Thyroid gland (tissue), 4 donors: ENCODE results near the gene ZBTB1. TPM values are rescaled to one million over a fixed set of nuclear protein-coding genes. Genes with fewer than 3 reads are reported as not detected.
A peak's percentile ranks its signal among the peaks of the same experiment; 100 is the strongest.

Experiments used
- DNase-seq, 2 donors: peaks; one replicate each; pipeline ENCODE4 v3.0.0-alpha.2; 2019
- H3K27ac ChIP-seq, 3 donors: fragments of 200-600 bp; sonication (generic); 1 replicate in 2 of 3; 2 replicates in 1 of 3; pipeline ENCODE4 v1.5.1; 2016 to 2019; ENCODE audit warnings: mild to moderate bottlenecking in 1 of 3, moderate library complexity in 1 of 3
- H3K27me3 ChIP-seq: fragments of 200-600 bp; sonication (generic); one replicate; pipeline ENCODE4 v1.5.1; 2019
- H3K36me3 ChIP-seq, 2 donors: fragments of 200-600 bp; sonication (generic); one replicate each; pipeline ENCODE4 v1.5.1; 2016 to 2019
- H3K4me1 ChIP-seq, 2 donors: fragments of 200-600 bp; sonication (generic); one replicate each; pipeline ENCODE4 v1.5.1; 2017 to 2019
- H3K4me3 ChIP-seq, 3 donors: fragments of 200-600 bp; sonication (generic); replicated peaks in 1 of 3; 1 replicate in 2 of 3; 2 replicates in 1 of 3; pipeline ENCODE4 v1.5.1; 2016; ENCODE audit warnings: mild to moderate bottlenecking in 1 of 3
- H3K9me3 ChIP-seq: fragments of 200-600 bp; sonication (generic); one replicate; pipeline ENCODE4 v1.5.1; 2017
- POLR2A ChIP-seq, 2 donors: fragments of 450-650 bp; IDR thresholded peaks; one replicate each; pipeline ENCODE4 v1.6.1; 2017; ENCODE audit warnings: antibody characterized with exemption in 2 of 2, mild to moderate bottlenecking in 2 of 2, moderate library complexity in 1 of 2
- WGBS, 2 donors: methylation state at CpG; one replicate each; pipeline ENCODE4 v1.1.5; 2017; 5-methylcytosine and 5-hydroxymethylcytosine counted together
- intact Hi-C: fragments of 100-400 bp; cut with DNase I; formaldehyde crosslinking; loops from one replicate; pipeline ENCODE4 v1.15.1; 2023
- total RNA-seq, 4 donors: library from RNA; depleted of rRNA; stranded (reverse); fragments of >200 nt; gene quantifications; one replicate each; pipeline ENCODE4 v1.2.3, GENCODE V29; 2016
- TF ChIP-seq, protein P1 (sequence below), 6 experiments: fragments of 200-600 bp in 3 of 6; fragments of 450-650 bp in 3 of 6; sonication (generic) in 3 of 6; IDR thresholded peaks; one replicate each; pipeline ENCODE4 v1.5.1; 2016 to 2019; ENCODE audit warnings: antibody characterized with exemption in 6 of 6, mild to moderate bottlenecking in 2 of 6, inconsistent platforms in 1 of 6, moderate library complexity in 1 of 6

The ZBTB1 gene, protein sequence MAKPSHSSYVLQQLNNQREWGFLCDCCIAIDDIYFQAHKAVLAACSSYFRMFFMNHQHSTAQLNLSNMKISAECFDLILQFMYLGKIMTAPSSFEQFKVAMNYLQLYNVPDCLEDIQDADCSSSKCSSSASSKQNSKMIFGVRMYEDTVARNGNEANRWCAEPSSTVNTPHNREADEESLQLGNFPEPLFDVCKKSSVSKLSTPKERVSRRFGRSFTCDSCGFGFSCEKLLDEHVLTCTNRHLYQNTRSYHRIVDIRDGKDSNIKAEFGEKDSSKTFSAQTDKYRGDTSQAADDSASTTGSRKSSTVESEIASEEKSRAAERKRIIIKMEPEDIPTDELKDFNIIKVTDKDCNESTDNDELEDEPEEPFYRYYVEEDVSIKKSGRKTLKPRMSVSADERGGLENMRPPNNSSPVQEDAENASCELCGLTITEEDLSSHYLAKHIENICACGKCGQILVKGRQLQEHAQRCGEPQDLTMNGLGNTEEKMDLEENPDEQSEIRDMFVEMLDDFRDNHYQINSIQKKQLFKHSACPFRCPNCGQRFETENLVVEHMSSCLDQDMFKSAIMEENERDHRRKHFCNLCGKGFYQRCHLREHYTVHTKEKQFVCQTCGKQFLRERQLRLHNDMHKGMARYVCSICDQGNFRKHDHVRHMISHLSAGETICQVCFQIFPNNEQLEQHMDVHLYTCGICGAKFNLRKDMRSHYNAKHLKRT
- 10 to 100 TPM; 44.5 to 72.0 (median 55.9) TPM for total RNA-seq

DNA sequence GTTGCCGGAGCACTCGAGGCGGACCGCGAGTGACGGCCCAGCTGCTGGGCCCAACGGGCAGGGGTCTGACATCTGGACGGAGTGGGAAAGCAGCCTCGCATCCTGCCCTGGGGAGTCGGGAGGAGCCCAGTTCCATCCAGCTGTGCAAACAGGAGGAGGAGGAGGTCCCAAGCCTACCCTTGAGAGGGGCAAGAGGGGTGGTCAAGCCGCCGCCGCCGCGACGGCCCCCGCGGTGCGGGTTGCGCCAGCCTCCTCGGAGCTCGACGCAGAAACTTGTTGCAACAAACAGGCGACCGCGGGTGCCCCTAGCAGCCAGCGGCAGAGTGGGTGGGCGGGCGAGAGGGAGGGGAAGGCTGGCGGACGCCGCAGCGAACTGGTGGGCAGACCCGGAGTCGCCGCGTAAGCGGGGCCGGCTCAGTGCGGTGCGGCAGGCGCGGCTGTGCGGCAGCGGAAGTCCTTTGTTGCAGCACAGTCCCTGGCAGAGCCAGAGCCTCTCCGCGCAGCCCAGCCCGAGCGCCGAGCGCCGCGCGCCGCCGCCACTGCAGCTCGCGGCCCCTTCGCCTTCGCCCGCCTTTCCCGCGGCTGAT lies at the start of gene ZBTB1:
ZBTB1 (plus strand) TSS at position 461 of the 587 bp plus-strand sequence. CDS start 16,735 bp downstream, outside the sequence.
- intact Hi-C loops = no loop called here
- Histone ChIP-seq H3K4me1 (peaks cover 51 to 65% of the 10 kb centered on the region in 2 donors), H3K9me3 (no peaks in the 10 kb centered on the region), H3K4me3 (peak within 1 kb of the TSS; percentile 66 to 89 (median 79)), H3K27me3 (no peaks in the 10 kb centered on the region), H3K27ac (peak within 1 kb of the TSS; percentile 99 to 100 (median 99)), H3K36me3 (no peaks in the 10 kb centered on the region)
- peak; percentile 42 to 89 for TF ChIP-seq POLR2A (IDR thresholded peaks at IDR 0.05)
- TF ChIP-seq, protein P1, sequence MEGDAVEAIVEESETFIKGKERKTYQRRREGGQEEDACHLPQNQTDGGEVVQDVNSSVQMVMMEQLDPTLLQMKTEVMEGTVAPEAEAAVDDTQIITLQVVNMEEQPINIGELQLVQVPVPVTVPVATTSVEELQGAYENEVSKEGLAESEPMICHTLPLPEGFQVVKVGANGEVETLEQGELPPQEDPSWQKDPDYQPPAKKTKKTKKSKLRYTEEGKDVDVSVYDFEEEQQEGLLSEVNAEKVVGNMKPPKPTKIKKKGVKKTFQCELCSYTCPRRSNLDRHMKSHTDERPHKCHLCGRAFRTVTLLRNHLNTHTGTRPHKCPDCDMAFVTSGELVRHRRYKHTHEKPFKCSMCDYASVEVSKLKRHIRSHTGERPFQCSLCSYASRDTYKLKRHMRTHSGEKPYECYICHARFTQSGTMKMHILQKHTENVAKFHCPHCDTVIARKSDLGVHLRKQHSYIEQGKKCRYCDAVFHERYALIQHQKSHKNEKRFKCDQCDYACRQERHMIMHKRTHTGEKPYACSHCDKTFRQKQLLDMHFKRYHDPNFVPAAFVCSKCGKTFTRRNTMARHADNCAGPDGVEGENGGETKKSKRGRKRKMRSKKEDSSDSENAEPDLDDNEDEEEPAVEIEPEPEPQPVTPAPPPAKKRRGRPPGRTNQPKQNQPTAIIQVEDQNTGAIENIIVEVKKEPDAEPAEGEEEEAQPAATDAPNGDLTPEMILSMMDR (IDR thresholded peaks at IDR 0.05) = no peak
- peak; percentile 85 to 86 for DNase-seq
- WGBS, 2 donors = 0% methylated on average over 1 to 39 of the region's 63 CpGs

DNA sequence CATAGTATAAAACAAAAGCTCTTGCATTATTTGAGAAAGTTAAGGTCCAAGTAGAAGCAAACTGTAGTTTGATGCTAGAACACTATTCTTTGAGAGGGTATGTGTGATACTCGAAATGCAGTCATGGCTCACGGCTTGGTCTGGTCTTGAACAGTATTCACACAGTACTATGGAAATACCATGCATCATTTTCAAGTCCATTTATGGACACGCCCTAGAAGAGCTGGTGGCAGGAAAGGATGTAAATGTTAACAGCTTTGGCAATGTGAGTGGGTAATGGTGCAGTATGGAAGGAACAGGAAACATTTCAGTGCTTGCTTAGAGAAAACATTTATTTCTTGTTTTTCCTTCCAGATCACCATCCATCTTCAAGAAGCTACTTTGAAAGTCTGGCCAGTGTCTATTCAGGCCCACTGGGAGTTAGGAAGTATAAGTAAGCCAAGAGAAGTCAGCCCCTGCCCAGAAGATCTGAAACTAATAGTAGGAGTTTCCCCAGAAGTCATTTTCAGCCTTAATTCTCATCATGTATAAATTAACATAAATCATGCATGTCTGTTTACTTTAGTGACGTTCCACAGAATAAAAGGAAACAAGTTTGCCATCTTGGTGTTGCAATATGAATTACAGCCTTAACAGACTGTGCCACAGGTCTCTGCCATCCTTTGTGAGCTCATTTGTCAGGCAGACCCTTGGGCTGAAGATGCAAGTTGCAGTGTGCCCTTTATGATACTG lies 45.0 kb upstream of the ZBTB1 start:
- peaks cover 8 to 10% of the 10 kb centered on the region in 2 donors for H3K36me3 ChIP-seq
- peaks cover 0 to 3% of the 10 kb centered on the region in 2 donors for H3K4me1 ChIP-seq
- no peaks in the 10 kb centered on the region for H3K27me3 ChIP-seq
- no peak for DNase-seq
- 87 to 90% methylated on average over 4 of the region's 4 CpGs for WGBS, 2 donors
- H3K9me3 ChIP-seq = no peaks in the 10 kb centered on the region
- no peak overlapping the region for H3K4me3 ChIP-seq
- TF ChIP-seq POLR2A (IDR thresholded peaks at IDR 0.05) = no peak
- TF ChIP-seq, protein P1 (IDR thresholded peaks at IDR 0.05) = no peak
- intact Hi-C loops = no loop called here
- no peak overlapping the region for H3K27ac ChIP-seq

DNA sequence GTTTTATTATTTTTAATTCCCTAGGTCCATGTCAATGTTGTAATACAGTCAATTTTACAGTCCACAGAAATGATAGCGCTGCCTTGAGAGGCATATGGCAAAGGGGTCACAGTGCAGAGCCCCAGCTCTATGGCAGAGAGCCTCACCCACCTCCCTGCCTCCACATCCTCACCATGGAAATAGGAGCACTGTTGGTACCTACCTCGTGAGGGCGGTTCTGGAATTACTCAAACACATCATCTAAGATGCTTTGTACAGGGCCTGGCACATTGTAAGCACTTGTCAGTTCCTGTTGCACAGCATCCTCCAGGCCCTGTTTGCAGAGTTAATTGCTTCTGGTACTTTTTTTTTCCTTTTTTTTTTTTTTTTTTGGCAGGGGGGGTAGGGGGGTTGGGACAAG lies 43.3 kb upstream of the ZBTB1 start:
- Histone ChIP-seq H3K27me3 (no peaks in the 10 kb centered on the region), H3K9me3 (no peaks in the 10 kb centered on the region), H3K27ac (no peak overlapping the region), H3K4me1 (peaks cover 0 to 5% of the 10 kb centered on the region in 2 donors), H3K36me3 (no peaks in the 10 kb centered on the region), H3K4me3 (no peak overlapping the region)
- intact Hi-C loops = no loop called here
- WGBS, 2 donors = 91 to 95% methylated on average over 3 of the region's 3 CpGs
- TF ChIP-seq, protein P1 (IDR thresholded peaks at IDR 0.05) = no peak
- no peak for TF ChIP-seq POLR2A (IDR thresholded peaks at IDR 0.05)
- no peak for DNase-seq

DNA sequence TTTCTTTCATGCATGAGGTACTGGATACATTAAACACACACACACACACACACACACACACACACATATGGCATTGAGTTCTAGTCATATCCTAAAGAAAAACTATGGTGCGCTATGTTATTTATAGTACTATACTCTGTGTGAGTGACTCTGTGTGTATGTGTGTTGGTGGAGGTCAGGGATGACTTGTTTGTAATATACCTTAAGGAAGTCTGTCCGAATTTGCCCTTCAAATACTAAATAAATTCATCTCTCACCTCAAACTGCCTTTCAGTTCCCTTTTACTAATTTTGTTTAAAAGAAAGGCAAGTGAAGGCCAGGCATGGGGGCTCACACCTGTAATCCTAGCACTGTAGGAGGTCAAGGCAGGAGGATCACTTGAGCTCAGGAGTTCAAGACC lies 41.4 kb upstream of the ZBTB1 start:
- Histone ChIP-seq H3K36me3 (no peaks in the 10 kb centered on the region), H3K27ac (no peak overlapping the region), H3K27me3 (no peaks in the 10 kb centered on the region), H3K4me1 (peaks cover 0 to 5% of the 10 kb centered on the region in 2 donors), H3K4me3 (no peak overlapping the region), H3K9me3 (no peaks in the 10 kb centered on the region)
- 100% methylated on average over 2 of the region's 2 CpGs for WGBS, 2 donors
- TF ChIP-seq, protein P1 (IDR thresholded peaks at IDR 0.05) = no peak
- no peak for TF ChIP-seq POLR2A (IDR thresholded peaks at IDR 0.05)
- intact Hi-C loops = no loop called here
- DNase-seq = no peak
